HepG2 (cell line): Measurements from ENCODE around the gene PALMD. TPM values are rescaled to one million over a fixed set of nuclear protein-coding genes. Genes with fewer than 3 reads are reported as not detected.

Experiments
- ETV5 ChIP-seq: IDR thresholded peaks from 2 replicates; pipeline ENCODE4 v1.6.1; 2018; ENCODE audit warnings: missing biosample characterization, missing genetic modification reagents, inconsistent platforms, borderline replicate concordance
- KIAA2018 ChIP-seq: sonication (generic); formaldehyde crosslinking; IDR thresholded peaks from 2 replicates; pipeline ENCODE4 v1.5.0; 2020; ENCODE audit warnings: mild to moderate bottlenecking, missing genetic modification reagents, borderline replicate concordance
- PAF1 ChIP-seq: IDR thresholded peaks from 2 replicates; pipeline ENCODE4 v1.6.1; 2016; ENCODE audit warnings: missing genetic modification reagents, missing compliant biosample characterization
- REXO4 ChIP-seq: sonication (generic); formaldehyde crosslinking; IDR thresholded peaks from 2 replicates; pipeline ENCODE4 v1.8.0; 2022; ENCODE audit warnings: missing genetic modification reagents, mild to moderate bottlenecking, borderline replicate concordance
- SETDB1 ChIP-seq: sonication (generic); formaldehyde crosslinking; IDR thresholded peaks from 2 replicates; pipeline ENCODE4 v1.5.1; 2020; ENCODE audit warnings: missing genetic modification reagents, mild to moderate bottlenecking, borderline replicate concordance
- SNAPC2 ChIP-seq: sonication (generic); formaldehyde crosslinking; IDR thresholded peaks from 2 replicates; pipeline ENCODE4 v1.8.1; 2022; ENCODE audit warnings: mild to moderate bottlenecking, missing genetic modification reagents
- SP1 ChIP-seq, 2 experiments: fragments of 450-650 bp in 1 of 2; sonication (generic) in 1 of 2; formaldehyde crosslinking in 1 of 2; IDR thresholded peaks; 2 replicates each; pipeline versions ENCODE4 v1.4.0 to v1.6.1; 2016 to 2020; ENCODE audit warnings: missing genetic modification reagents in 1 of 2
- TBX3 ChIP-seq: fragments of 450-650 bp; IDR thresholded peaks from 2 replicates; pipeline ENCODE4 v1.6.1; 2017; ENCODE audit warnings: antibody characterized with exemption, mild to moderate bottlenecking, inconsistent platforms, borderline replicate concordance
- ZFP41 ChIP-seq: sonication (generic); formaldehyde crosslinking; IDR thresholded peaks from 2 replicates; pipeline ENCODE4 v1.4.0; 2020; ENCODE audit warnings: mild to moderate bottlenecking, missing genetic modification reagents, borderline replicate concordance
- ZNF274 ChIP-seq: sonication (generic); formaldehyde crosslinking; IDR thresholded peaks from 2 replicates; pipeline ENCODE4 v1.5.1; 2020; ENCODE audit warnings: mild to moderate bottlenecking, missing genetic modification reagents
- ZNF460 ChIP-seq: sonication (generic); formaldehyde crosslinking; IDR thresholded peaks from 2 replicates; pipeline ENCODE4 v1.5.1; 2020; ENCODE audit warnings: missing genetic modification reagents, mild to moderate bottlenecking, borderline replicate concordance
- ZNF512 ChIP-seq: sonication (generic); formaldehyde crosslinking; IDR thresholded peaks from 2 replicates; pipeline ENCODE4 v1.4.0; 2020; ENCODE audit warnings: mild to moderate bottlenecking, missing genetic modification reagents
- ZNF619 ChIP-seq: sonication (generic); formaldehyde crosslinking; IDR thresholded peaks from 2 replicates; pipeline ENCODE4 v1.4.0; 2020; ENCODE audit warnings: mild to moderate bottlenecking, missing genetic modification reagents
- polyA plus RNA-seq, 8 experiments: library from polyadenylated mRNA; depleted of rRNA in 3 of 8; stranded (reverse) in 7 of 8; unstranded in 1 of 8; fragments of >200 nt; fragmentation: Illumina TruSeq in 4 of 8; extraction: Trizol in 4 of 8; gene quantifications; 2 replicates each; pipeline versions ENCODE4 v1.2.1 to v1.2.3, GENCODE V29; 2011 to 2016; ENCODE audit warnings: low read depth in 4 of 8, missing spikeins in 1 of 8, mixed read lengths in 1 of 8; ENCODE audit not compliant: insufficient read depth in 1 of 8
- total RNA-seq, 5 experiments: library from RNA; depleted of rRNA; stranded (reverse); fragments of >200 nt; fragmentation: Illumina TruSeq; extraction: Trizol; gene quantifications; 2 replicates each; pipeline ENCODE4 v1.2.3, GENCODE V29; 2016; ENCODE audit warnings: low read depth in 1 of 5
- TF ChIP-seq, protein P1 (sequence below): sonication (generic); formaldehyde crosslinking; IDR thresholded peaks from 2 replicates; pipeline ENCODE4 v1.5.1; 2020; ENCODE audit warnings: missing genetic modification reagents, mild to moderate bottlenecking, borderline replicate concordance

Gene PALMD
- total and polyA plus RNA-seq, 2 of the 13 experiments (the other 11 are each of a cell fraction or from before 2014, with no cell fraction given): 5.5 to 31.1 TPM

DNA sequence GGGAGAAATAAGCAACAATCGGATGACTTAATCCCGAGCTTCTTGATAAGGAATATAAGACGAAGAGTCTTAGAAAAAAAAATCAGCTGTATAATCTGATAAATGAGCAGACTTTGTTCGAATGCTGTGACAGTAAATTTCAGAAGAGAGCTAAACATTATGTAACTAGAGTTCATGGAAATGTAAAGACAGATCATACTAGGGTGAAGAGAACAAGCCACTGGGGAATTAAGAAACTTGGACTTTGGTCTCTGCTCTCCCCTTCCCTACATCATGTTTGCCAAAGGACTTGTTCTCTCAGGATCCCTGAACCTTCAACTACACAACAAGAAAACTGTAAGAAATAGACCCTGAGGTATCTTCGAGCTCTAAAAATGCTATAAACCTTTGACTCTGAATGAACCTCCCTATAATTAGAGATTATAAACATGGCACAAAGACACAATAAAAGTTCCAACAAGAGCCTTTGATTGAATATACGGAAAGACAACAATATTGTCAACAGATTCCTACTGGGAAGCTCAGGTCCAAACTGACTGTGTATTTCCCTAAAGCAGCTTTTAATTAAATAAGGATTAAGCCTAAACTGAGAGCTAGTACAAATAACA lies 93.0 kb downstream of the PALMD start (continued):
- TF ChIP-seq KIAA2018 (CRISPR knock-in tag) (no peak), SP1 (IDR thresholded peaks at IDR 0.05) (no peak), SP1 (CRISPR knock-in tag; IDR thresholded peaks at IDR 0.05) (no peak), SNAPC2 (CRISPR knock-in tag) (no peak), ZNF619 (CRISPR knock-in tag) (no peak), ETV5 (CRISPR knock-in tag) (no peak), ZNF274 (CRISPR knock-in tag) (no peak), ZNF460 (CRISPR knock-in tag) (no peak), PAF1 (CRISPR knock-in tag) (no peak), TBX3 (no peak), REXO4 (CRISPR knock-in tag) (no peak), ZNF512 (CRISPR knock-in tag) (no peak), SETDB1 (CRISPR knock-in tag) (no peak), ZFP41 (CRISPR knock-in tag) (no peak)
- TF ChIP-seq, protein P1, sequence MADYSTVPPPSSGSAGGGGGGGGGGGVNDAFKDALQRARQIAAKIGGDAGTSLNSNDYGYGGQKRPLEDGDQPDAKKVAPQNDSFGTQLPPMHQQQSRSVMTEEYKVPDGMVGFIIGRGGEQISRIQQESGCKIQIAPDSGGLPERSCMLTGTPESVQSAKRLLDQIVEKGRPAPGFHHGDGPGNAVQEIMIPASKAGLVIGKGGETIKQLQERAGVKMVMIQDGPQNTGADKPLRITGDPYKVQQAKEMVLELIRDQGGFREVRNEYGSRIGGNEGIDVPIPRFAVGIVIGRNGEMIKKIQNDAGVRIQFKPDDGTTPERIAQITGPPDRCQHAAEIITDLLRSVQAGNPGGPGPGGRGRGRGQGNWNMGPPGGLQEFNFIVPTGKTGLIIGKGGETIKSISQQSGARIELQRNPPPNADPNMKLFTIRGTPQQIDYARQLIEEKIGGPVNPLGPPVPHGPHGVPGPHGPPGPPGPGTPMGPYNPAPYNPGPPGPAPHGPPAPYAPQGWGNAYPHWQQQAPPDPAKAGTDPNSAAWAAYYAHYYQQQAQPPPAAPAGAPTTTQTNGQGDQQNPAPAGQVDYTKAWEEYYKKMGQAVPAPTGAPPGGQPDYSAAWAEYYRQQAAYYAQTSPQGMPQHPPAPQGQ (CRISPR knock-in tag): no peak
